Upper lobe of left lung (tissue), 6 donors: ENCODE data around the gene RTEL1. TPM values are rescaled to one million over a fixed set of nuclear protein-coding genes. Genes with fewer than 3 reads are reported as not detected.

Experiments used
- ATAC-seq, 2 donors: fragments of 200-7000 bp; cut with Tn5 transposase; one replicate each; pipeline ENCODE4 v1.9.1; 2022; ENCODE audit warnings: mild to moderate bottlenecking in 2 of 2, moderate library complexity in 2 of 2; ENCODE audit not compliant: low FRiP score in 2 of 2
- DNase-seq, 2 donors: peaks; one replicate each; pipeline ENCODE4 v3.0.0-alpha.2; 2019 to 2020
- H3K27ac ChIP-seq, 4 donors: fragments of 200-600 bp; sonication (generic); one replicate each; pipeline ENCODE4 v1.5.1; 2016 to 2019
- H3K27me3 ChIP-seq, 4 donors: fragments of 200-600 bp; sonication (generic); one replicate each; pipeline ENCODE4 v1.5.1; 2017 to 2019
- H3K36me3 ChIP-seq, 4 donors: fragments of 200-600 bp; sonication (generic); one replicate each; pipeline ENCODE4 v1.5.1; 2016 to 2019
- H3K4me1 ChIP-seq, 4 donors: fragments of 200-600 bp; sonication (generic); one replicate each; pipeline ENCODE4 v1.5.1; 2018 to 2019
- H3K4me3 ChIP-seq, 4 donors: fragments of 200-600 bp; sonication (generic); one replicate each; pipeline ENCODE4 v1.5.1; 2017 to 2019; ENCODE audit warnings: mild to moderate bottlenecking in 2 of 4, moderate library complexity in 1 of 4
- H3K9me3 ChIP-seq, 4 donors: fragments of 200-600 bp; sonication (generic); one replicate each; pipeline ENCODE4 v1.5.1; 2018 to 2019
- CTCF ChIP-seq, 6 experiments: fragments of 450-650 bp in 4 of 6; fragments of 200-600 bp in 2 of 6; sonication (generic) in 2 of 6; IDR thresholded peaks; one replicate each; pipeline ENCODE4 v1.5.1; 2016 to 2019; ENCODE audit warnings: antibody characterized with exemption in 6 of 6
- EP300 ChIP-seq, 4 donors: sonication (generic); formaldehyde crosslinking; IDR thresholded peaks; one replicate each; pipeline ENCODE4 v1.5.1; 2017; ENCODE audit warnings: antibody characterized with exemption in 4 of 4, control low read depth in 2 of 4
- POLR2A ChIP-seq, 4 donors: fragments of 450-650 bp; IDR thresholded peaks; one replicate each; pipeline ENCODE4 v1.5.1; 2016 to 2017; ENCODE audit warnings: antibody characterized with exemption in 4 of 4, mild to moderate bottlenecking in 2 of 4
- POLR2AphosphoS5 ChIP-seq, 2 donors: sonication (generic); formaldehyde crosslinking; IDR thresholded peaks; one replicate each; pipeline ENCODE4 v1.5.1; 2017; ENCODE audit warnings: antibody characterized with exemption in 2 of 2
- WGBS, 2 donors: methylation state at CpG; one replicate each; pipeline ENCODE4 v1.1.5; 2017 to 2018; 5-methylcytosine and 5-hydroxymethylcytosine counted together
- total RNA-seq, 6 donors: library from RNA; depleted of rRNA in 4 of 6; stranded (reverse); fragments of >200 nt in 4 of 6; gene quantifications; one replicate each; pipeline versions ENCODE4 v1.1.0 to v1.2.1, GENCODE V29; 2016 to 2021
- donor health status: DM: no; HTN: no; CAD: no; lungs with moderate emphysema.
- donor health status: DM: no; HTN: yes; CAD: no; lungs with severe emphysema.

Gene RTEL1
- total RNA-seq, 6 donors from 2014 or later = 8.6 to 73.3 (median 32.5) TPM

DNA sequence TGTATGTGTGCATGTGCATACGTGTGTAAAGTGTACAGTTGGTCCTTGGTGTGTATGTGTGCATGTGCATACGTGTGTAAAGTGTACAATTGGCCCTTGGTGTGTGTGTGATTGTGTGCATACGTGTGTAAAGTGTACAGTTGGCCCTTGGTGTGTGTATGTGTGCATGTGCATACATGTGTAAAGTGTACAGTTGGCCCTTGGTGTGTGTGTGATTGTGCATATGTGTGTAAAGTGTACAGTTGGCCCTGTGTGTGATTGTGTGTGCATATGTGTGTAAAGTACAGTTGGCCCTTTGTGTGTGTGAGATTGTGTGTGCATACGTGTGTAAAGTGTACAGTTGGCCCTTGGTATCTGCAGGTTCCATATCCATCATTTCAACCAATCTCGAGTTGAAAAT is 73.3 kb downstream of the RTEL1 start:
- TF ChIP-seq EP300 (IDR thresholded peaks at IDR 0.05) (no peak), POLR2AphosphoS5 (IDR thresholded peaks at IDR 0.05) (no peak), POLR2A (IDR thresholded peaks at IDR 0.05) (no peak), CTCF (IDR thresholded peaks at IDR 0.05) (no peak)
- DNase-seq (no peak), ATAC-seq (no peak)
- 78 to 88% methylated on average over 5 of the region's 5 CpGs for WGBS, 2 donors
- H3K27me3 ChIP-seq = no peaks in the 10 kb centered on the region
- no peak overlapping the region for H3K27ac ChIP-seq
- H3K4me3 ChIP-seq = no peak overlapping the region
- peaks cover 0 to 30% (median 13%) of the 10 kb centered on the region in 4 donors for H3K4me1 ChIP-seq
- H3K36me3 ChIP-seq = peaks cover 0 to 49% (median 34%) of the 10 kb centered on the region in 4 donors
- H3K9me3 ChIP-seq = no peaks in the 10 kb centered on the region

DNA sequence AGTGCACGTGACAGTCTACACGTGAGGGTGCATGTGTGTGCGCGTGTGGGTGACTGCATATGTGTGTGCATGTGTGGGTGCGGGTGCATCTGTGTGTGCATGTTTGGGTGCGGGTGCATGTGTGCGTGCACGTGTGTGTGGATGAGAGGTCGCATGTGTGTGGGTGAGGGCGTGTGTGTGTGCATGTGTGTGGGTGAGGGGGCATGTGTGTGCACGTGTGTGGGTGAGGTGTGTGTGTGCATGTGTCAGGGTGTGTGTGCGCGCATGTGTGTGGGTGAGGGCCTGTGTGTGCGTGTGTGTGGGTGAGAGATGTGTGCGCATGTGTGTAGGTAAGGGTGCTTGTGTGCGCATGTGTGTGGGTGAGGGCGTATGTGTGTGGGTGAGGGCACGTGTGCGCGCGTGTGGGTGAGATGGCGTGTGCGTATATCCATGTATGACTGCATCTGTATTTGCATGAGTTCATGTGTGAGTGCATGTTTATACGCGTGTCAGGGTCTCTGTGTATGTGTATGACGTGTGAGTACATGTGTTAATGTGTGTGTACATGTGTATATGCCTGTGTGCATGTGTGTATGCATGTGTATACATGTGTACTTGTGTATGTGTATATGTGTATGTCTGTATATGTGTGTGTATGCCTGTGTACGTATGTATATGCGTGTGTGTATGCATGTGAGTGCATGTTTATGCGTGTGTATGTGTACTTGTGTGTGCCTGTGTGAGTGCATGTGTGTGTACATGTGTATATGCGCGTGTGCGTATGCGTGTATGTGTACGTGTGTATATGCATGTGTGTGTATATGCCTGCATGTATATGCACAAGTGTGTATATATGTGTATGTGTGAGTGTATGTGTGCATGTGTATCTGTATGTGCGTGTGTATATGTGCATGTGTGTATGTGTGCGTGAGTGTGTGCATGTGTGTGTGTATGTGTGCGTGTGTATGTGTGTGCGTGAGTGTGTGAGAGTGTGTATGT is 74.3 kb downstream of the RTEL1 start:
- peaks cover 3 to 40% (median 16%) of the 10 kb centered on the region in 4 donors for H3K4me1 ChIP-seq
- WGBS, 2 donors = 86 to 88% methylated on average over 38 of the region's 38 CpGs
- no peak for ATAC-seq
- H3K27ac ChIP-seq = no peak overlapping the region
- H3K36me3 ChIP-seq = peaks cover 0 to 44% (median 35%) of the 10 kb centered on the region in 4 donors
- DNase-seq = no peak
- no peaks in the 10 kb centered on the region for H3K9me3 ChIP-seq
- no peak overlapping the region for H3K4me3 ChIP-seq
- TF ChIP-seq EP300 (IDR thresholded peaks at IDR 0.05) (no peak), CTCF (IDR thresholded peaks at IDR 0.05) (no peak), POLR2AphosphoS5 (IDR thresholded peaks at IDR 0.05) (no peak), POLR2A (IDR thresholded peaks at IDR 0.05) (no peak)
- H3K27me3 ChIP-seq = no peaks in the 10 kb centered on the region

- Histone ChIP-seq H3K27ac (no peak overlapping the region), H3K9me3 (no peaks in the 10 kb centered on the region), H3K4me1 (peaks cover 10 to 45% (median 19%) of the 10 kb centered on the region in 4 donors), H3K4me3 (no peak overlapping the region), H3K27me3 (no peaks in the 10 kb centered on the region), H3K36me3 (peaks cover 0 to 44% (median 35%) of the 10 kb centered on the region in 4 donors)
- ATAC-seq (no peak), DNase-seq (no peak)
- TF ChIP-seq POLR2A (IDR thresholded peaks at IDR 0.05) (no peak), EP300 (IDR thresholded peaks at IDR 0.05) (no peak), POLR2AphosphoS5 (IDR thresholded peaks at IDR 0.05) (no peak), CTCF (IDR thresholded peaks at IDR 0.05) (no peak)
- WGBS, 2 donors = 100% methylated on average over 1 to 3 of the region's 13 CpGs
Measured at GRCh38 chr20:63733117-63733516, 75.0 kb downstream of the RTEL1 start.

GRCh38 chr20:63733579-63734081 is 75.5 kb downstream of the RTEL1 start:
- Histone ChIP-seq H3K27me3 (no peaks in the 10 kb centered on the region), H3K36me3 (peaks cover 0 to 41% (median 35%) of the 10 kb centered on the region in 4 donors), H3K4me3 (no peak overlapping the region), H3K27ac (no peak overlapping the region), H3K9me3 (no peaks in the 10 kb centered on the region), H3K4me1 (peaks cover 15 to 45% (median 20%) of the 10 kb centered on the region in 4 donors)
- WGBS, 2 donors = 97 to 100% methylated on average over 5 to 18 of the region's 18 CpGs
- DNase-seq (no peak), ATAC-seq (no peak)
- TF ChIP-seq EP300 (IDR thresholded peaks at IDR 0.05) (no peak), CTCF (IDR thresholded peaks at IDR 0.05) (no peak), POLR2AphosphoS5 (IDR thresholded peaks at IDR 0.05) (no peak), POLR2A (IDR thresholded peaks at IDR 0.05) (no peak)
